ENCODE measurements around the gene BABAM1.
A peak's percentile ranks its signal among the peaks of the same experiment; 100 is the strongest.

Gene BABAM1

DNA sequence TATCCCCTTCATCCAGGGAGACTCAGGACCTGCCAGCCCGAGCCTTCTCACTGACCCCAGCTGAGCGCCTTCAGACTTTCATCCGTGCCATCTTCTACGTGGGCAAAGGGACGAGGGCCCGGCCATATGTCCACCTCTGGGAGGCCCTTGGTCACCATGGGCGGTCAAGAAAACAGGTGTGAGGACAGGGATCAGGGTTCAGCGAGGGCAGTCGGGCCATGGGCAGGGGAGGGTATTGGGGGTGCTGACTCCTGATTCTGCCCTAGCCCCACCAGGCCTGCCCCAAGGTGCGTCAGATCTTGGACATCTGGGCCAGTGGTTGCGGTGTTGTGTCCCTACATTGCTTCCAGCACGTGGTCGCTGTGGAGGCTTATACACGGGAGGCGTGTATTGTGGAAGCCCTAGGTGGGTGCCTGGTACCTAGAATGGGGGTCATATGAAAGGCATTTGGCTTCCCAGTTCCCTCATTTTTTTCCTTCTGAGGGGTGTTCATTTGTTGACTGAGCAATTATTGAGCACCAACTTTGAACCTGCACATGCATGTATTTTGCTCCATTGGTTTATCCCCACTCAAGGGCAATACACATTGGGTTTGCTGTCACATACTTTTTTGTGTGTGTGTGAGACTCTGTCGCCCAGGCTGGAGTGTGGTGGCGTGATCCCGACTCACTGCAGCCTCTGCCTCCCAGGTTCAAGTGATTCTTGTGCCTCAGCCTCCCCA lies 18.3 kb downstream of the BABAM1 start:
- TF ChIP-seq, protein P1, sequence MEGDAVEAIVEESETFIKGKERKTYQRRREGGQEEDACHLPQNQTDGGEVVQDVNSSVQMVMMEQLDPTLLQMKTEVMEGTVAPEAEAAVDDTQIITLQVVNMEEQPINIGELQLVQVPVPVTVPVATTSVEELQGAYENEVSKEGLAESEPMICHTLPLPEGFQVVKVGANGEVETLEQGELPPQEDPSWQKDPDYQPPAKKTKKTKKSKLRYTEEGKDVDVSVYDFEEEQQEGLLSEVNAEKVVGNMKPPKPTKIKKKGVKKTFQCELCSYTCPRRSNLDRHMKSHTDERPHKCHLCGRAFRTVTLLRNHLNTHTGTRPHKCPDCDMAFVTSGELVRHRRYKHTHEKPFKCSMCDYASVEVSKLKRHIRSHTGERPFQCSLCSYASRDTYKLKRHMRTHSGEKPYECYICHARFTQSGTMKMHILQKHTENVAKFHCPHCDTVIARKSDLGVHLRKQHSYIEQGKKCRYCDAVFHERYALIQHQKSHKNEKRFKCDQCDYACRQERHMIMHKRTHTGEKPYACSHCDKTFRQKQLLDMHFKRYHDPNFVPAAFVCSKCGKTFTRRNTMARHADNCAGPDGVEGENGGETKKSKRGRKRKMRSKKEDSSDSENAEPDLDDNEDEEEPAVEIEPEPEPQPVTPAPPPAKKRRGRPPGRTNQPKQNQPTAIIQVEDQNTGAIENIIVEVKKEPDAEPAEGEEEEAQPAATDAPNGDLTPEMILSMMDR (IDR thresholded peaks at IDR 0.05; ENCODE audit: low read depth, low read length, missing control alignments): no peak
- in situ Hi-C loops (cut with HindIII; ENCODE audit: low pct_ligation_motif_present, low sequenced_read_pairs): no loop called here
- no peak overlapping the region for H3K4me3 ChIP-seq (ENCODE audit: low read depth, low read length)
- no peak for DNase-seq
- H3K27me3 ChIP-seq (replicated peaks): no peaks in the 10 kb centered on the region
- H3K36me3 ChIP-seq (replicated peaks): no peaks in the 10 kb centered on the region
- no peak overlapping the region for H3K27ac ChIP-seq

- no peak overlapping the region for H3K4me3 ChIP-seq (ENCODE audit: low read depth, low read length)
- TF ChIP-seq, protein P1 (IDR thresholded peaks at IDR 0.05; ENCODE audit: low read depth, low read length, missing control alignments): no peak
- no peaks in the 10 kb centered on the region for H3K36me3 ChIP-seq (replicated peaks)
- no peak overlapping the region for H3K27ac ChIP-seq
- in situ Hi-C loops (cut with HindIII; ENCODE audit: low pct_ligation_motif_present, low sequenced_read_pairs): no loop called here
- H3K27me3 ChIP-seq (replicated peaks): no peaks in the 10 kb centered on the region
- DNase-seq: no peak
These were observed 19.0 kb downstream of the BABAM1 start for GRCh38 chr19:17286263-17286662.

- DNase-seq: no peak
- no peak overlapping the region for H3K27ac ChIP-seq
- H3K4me3 ChIP-seq (ENCODE audit: low read depth, low read length): no peak overlapping the region
- in situ Hi-C loops (cut with HindIII; ENCODE audit: low pct_ligation_motif_present, low sequenced_read_pairs): no loop called here
- no peaks in the 10 kb centered on the region for H3K36me3 ChIP-seq (replicated peaks)
- TF ChIP-seq, protein P1 (IDR thresholded peaks at IDR 0.05; ENCODE audit: low read depth, low read length, missing control alignments): no peak
- H3K27me3 ChIP-seq (replicated peaks): no peaks in the 10 kb centered on the region
These were observed 19.5 kb downstream of the BABAM1 start for GRCh38 chr19:17286752-17287151.

DNA sequence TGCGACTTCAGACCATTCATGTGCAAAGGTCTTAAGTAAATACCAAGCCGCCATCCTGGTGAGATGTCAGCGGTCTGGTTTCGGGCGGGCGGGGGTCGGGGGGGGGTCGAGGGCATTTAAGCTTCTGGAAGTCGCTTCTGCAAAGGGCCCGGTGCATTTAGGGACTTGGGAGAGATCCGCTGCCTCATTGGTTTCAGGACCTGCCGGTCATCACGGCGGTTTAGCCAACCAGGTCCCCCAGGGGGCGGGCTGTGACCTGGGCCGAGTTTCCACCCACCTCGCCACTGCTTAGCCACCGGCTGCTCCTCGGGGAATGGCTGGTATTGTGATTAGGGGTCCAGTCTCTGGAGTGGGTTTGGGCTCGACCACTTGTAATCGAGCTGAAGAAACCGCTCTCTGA lies 22.2 kb downstream of the BABAM1 start:
- peak; percentile 88 for DNase-seq
- Histone ChIP-seq H3K27me3 (replicated peaks) (no peaks in the 10 kb centered on the region), H3K4me3 (ENCODE audit: low read depth, low read length) (peak overlapping the region; percentile 20), H3K27ac (no peak overlapping the region), H3K36me3 (replicated peaks) (no peaks in the 10 kb centered on the region)
- in situ Hi-C loops (cut with HindIII; ENCODE audit: low pct_ligation_motif_present, low sequenced_read_pairs): no loop called here
- TF ChIP-seq, protein P1 (IDR thresholded peaks at IDR 0.05; ENCODE audit: low read depth, low read length, missing control alignments): no peak

- TF ChIP-seq, protein P1 (IDR thresholded peaks at IDR 0.05; ENCODE audit: low read depth, low read length, missing control alignments): peak; percentile 90
- no peak overlapping the region for H3K27ac ChIP-seq
- H3K36me3 ChIP-seq (replicated peaks): no peaks in the 10 kb centered on the region
- H3K4me3 ChIP-seq (ENCODE audit: low read depth, low read length): peak overlapping the region; percentile 71
- no peaks in the 10 kb centered on the region for H3K27me3 ChIP-seq (replicated peaks)
- peak; percentile 88 for DNase-seq
- in situ Hi-C loops (cut with HindIII; ENCODE audit: low pct_ligation_motif_present, low sequenced_read_pairs): no loop called here
These were observed 25.2 kb downstream of the BABAM1 start for GRCh38 chr19:17292301-17293074.
